Measurements from ENCODE around the gene GLI2. TPM values are rescaled to one million over a fixed set of nuclear protein-coding genes. Genes with fewer than 3 reads are reported as not detected.

Gene GLI2
- total and polyA plus RNA-seq, 2 of the 4 experiments (the other 2 are of a cell fraction), result 3.8 to 26.0 TPM

GRCh38 chr2:120703330-120703994 lies 32.2 kb upstream of the GLI2 start:
- peak overlapping the region; percentile 67; the same call in 1 of the 2 replicates for H2BK20ac ChIP-seq (ENCODE audit: low read depth, low read length)
- H4K8ac ChIP-seq (ENCODE audit: low read depth in 2 of 2, low read length in 2 of 2), result peak overlapping the region in 1 of 2 experiments; percentile 14; a peak in 1 of 4 replicates
- H3K4me2 ChIP-seq (ENCODE audit: low read depth, low read length), result no peak overlapping the region
- POLR2A ChIA-PET (ENCODE audit: unreplicated experiment), result no interaction called here
- ATAC-seq (ENCODE audit: low read depth) (peak; percentile 93), DNase-seq (peak; percentile 91)
- H2BK120ac ChIP-seq (ENCODE audit: low read depth, low read length), result peak overlapping the region; percentile 85
- no peaks in the 10 kb centered on the region for H4K20me1 ChIP-seq (ENCODE audit: insufficient read depth, low read length)
- intact Hi-C loops (cut with micrococcal nuclease), result no loop called here
- H4K91ac ChIP-seq (ENCODE audit: insufficient read depth, low read depth, low read length), result peak overlapping the region; percentile 68
- H3K36me3 ChIP-seq (ENCODE audit: control insufficient read depth, insufficient read depth, low read length), result no peaks in the 10 kb centered on the region
- H3K9ac ChIP-seq (ENCODE audit: low read depth, low read length), result no peak overlapping the region
- no peaks in the 10 kb centered on the region for H3K9me1 ChIP-seq (ENCODE audit: insufficient read depth, low read length)
- H3K56ac ChIP-seq (ENCODE audit: extremely low read depth, insufficient read depth, low read length), result no peak overlapping the region
- no peak overlapping the region for H3K23ac ChIP-seq (ENCODE audit: low read depth, low read length)
- H3K27ac ChIP-seq (ENCODE audit: insufficient read depth, low read length), result peak overlapping the region; percentile 44; the same call in 1 of the 2 replicates
- dilution Hi-C loops (cut with HindIII; ENCODE audit: low sequenced_read_pairs, unreplicated experiment), result loop anchor here (10.0 kb wide), 1 partner anchor 361 kb away; no protein-coding TSS in a partner anchor
- no peaks in the 10 kb centered on the region; a peak in 1 of 4 replicates for H3K79me1 ChIP-seq (ENCODE audit: low read depth in 1 of 2, low read length in 2 of 2)
- H2AFZ ChIP-seq (replicated peaks; ENCODE audit: low read length, poor library complexity), result no peak overlapping the region
- TF ChIP-seq MXI1 (IDR thresholded peaks at IDR 0.05; ENCODE audit: borderline replicate concordance, low read depth, low read length) (no peak), FOS (IDR thresholded peaks at IDR 0.05; ENCODE audit: low read depth, low read length) (peak; percentile 78), CHD1 (IDR thresholded peaks at IDR 0.05; ENCODE audit: low read depth, low read length) (no peak), SMC3 (IDR thresholded peaks at IDR 0.05; ENCODE audit: low read depth, low read length) (0 out of 2 replicates have a peak, but pooled peaks have one; percentile 12), RCOR1 (IDR thresholded peaks at IDR 0.05; ENCODE audit: insufficient replicate concordance, low read length) (peak; percentile 80), BHLHE40 (IDR thresholded peaks at IDR 0.05; ENCODE audit: low read depth, low read length) (peak; percentile 18; the same call in 1 of the 2 replicates), USF2 (IDR thresholded peaks at IDR 0.05; ENCODE audit: low read depth, low read length) (no peak)
- no TSS peak for BruUV-seq (replicated peaks)
- CTCF ChIA-PET, result interaction anchor here (0.6 kb wide), 1 partner anchor 363 kb away, joined by 3 read pairs; no protein-coding TSS in a partner anchor
- H3K4me3 ChIP-seq (ENCODE audit: insufficient read depth, low read depth, low read length), result no peak overlapping the region
- H2AK9ac ChIP-seq (replicated peaks; ENCODE audit: low read depth, low read length, poor library complexity), result peak overlapping the region; percentile 18
- peak overlapping the region; percentile 25; the same call in 2 of the 3 replicates for H2BK15ac ChIP-seq (ENCODE audit: low read depth, low read length)
- peaks cover 4% of the 10 kb centered on the region for H3K4me1 ChIP-seq (ENCODE audit: control insufficient read depth, insufficient read depth, low read length)
- H2BK5ac ChIP-seq (ENCODE audit: low read depth, low read length, poor library complexity, severe bottlenecking), result no peak overlapping the region
- in situ Hi-C loops (cut with MboI; ENCODE audit: low sequenced_read_pairs), result no loop called here
- peak overlapping the region; percentile 86 for H2AK5ac ChIP-seq (ENCODE audit: low read depth, low read length)
- peak overlapping the region; percentile 18; the same call in 1 of the 2 replicates for H3K14ac ChIP-seq (replicated peaks; ENCODE audit: low read depth, low read length)
- H3K27me3 ChIP-seq (ENCODE audit: control insufficient read depth, insufficient read depth, low read length), result no peaks in the 10 kb centered on the region
- peak overlapping the region; percentile 79 for H3K4ac ChIP-seq (ENCODE audit: low read depth, low read length)
- WGBS, 2 experiments (ENCODE audit: extremely low coverage in 2 of 2, insufficient read length in 1 of 2), result no CpG with 5 or more reads among the region's 4 CpGs
- 0 out of 2 replicates have a peak overlapping the region, but pooled peaks have one; percentile 25 for H3K18ac ChIP-seq (ENCODE audit: low read depth, low read length)
- no peaks in the 10 kb centered on the region for H3K9me3 ChIP-seq (ENCODE audit: control insufficient read depth, insufficient read depth, low read length)
- H4K5ac ChIP-seq (ENCODE audit: low read depth, low read length), result no peak overlapping the region; the same call in 1 of the 2 replicates

All from IMR-90 (cell line).